HCT116 (cell line): ENCODE measurements around the gene SIDT1. TPM values are rescaled to one million over a fixed set of nuclear protein-coding genes. Genes with fewer than 3 reads are reported as not detected.

Source experiments
- ATAC-seq: fragments of 200-7000 bp; cut with Tn5 transposase; 2 replicates; pipeline ENCODE4 v1.9.1; 2020; ENCODE audit warnings: mild to moderate bottlenecking, moderate library complexity
- BruUV-seq: library from RNA; stranded (reverse); fragments of 400-500 nt; replicated peaks from 2 replicates; lab custom pipeline; 2021; lab: Mats Ljungman, UMichigan
- CTCF ChIA-PET: fragments of 300-600 bp; sonication (Branson Sonifier 250); formaldehyde crosslinking; loops from one replicate; lab custom pipeline; 2021; ENCODE audit warnings: antibody characterized with exemption; lab: Charles Lee
- POLR2A ChIA-PET: fragments of 300-600, 350-600 bp; sonication (Branson Sonifier 250); formaldehyde crosslinking; loops from one replicate; lab custom pipeline; 2021; ENCODE audit warnings: antibody characterized with exemption; lab: Charles Lee
- RAD21 ChIA-PET, 2 experiments: fragments of 300-600 bp; sonication (Branson Sonifier 250); formaldehyde crosslinking; loops; one replicate each; lab custom pipeline; 2023; ENCODE audit warnings: low total read pairs in 2 of 2; ENCODE audit not compliant: uncharacterized antibody in 2 of 2, unreplicated experiment in 2 of 2, low non-redundant PET in 1 of 2; lab: Charles Lee
- DNase-seq: peaks from one replicate; pipeline ENCODE4 v3.0.0-alpha.2; 2010; ENCODE audit warnings: low read depth, low spot score
- H2AFZ ChIP-seq: fragments of 200-600 bp; shearing (Covaris generic), sonication (generic); 2 replicates; pipeline ENCODE4 v1.6.1; 2017; ENCODE audit warnings: low read depth, mixed run types, mixed read lengths, antibody characterized with exemption, low read length; ENCODE audit not compliant: poor library complexity, severe bottlenecking
- H3K27ac ChIP-seq: 2 replicates; pipeline ENCODE4 v1.5.1; 2012; ENCODE audit warnings: low read depth, low read length
- H3K27me3 ChIP-seq: fragments of 200-600 bp; sonication (generic); 2 replicates; pipeline ENCODE4 v1.6.1; 2016; ENCODE audit warnings: mixed run types, low read length, mixed read lengths; ENCODE audit not compliant: insufficient read depth
- H3K36me3 ChIP-seq, 2 experiments: fragments of 200-500 bp in 1 of 2; fragments of 200-600 bp in 1 of 2; sonication (Bioruptor generic) in 1 of 2; sonication (generic) in 1 of 2; 2 replicates each; pipeline versions ENCODE4 v1.5.1 to v1.6.1; 2014 to 2016; ENCODE audit warnings: low read length in 2 of 2, inconsistent platforms in 1 of 2, mixed read lengths in 1 of 2, mixed run types in 1 of 2; ENCODE audit not compliant: insufficient read depth in 2 of 2, control insufficient read depth in 1 of 2
- H3K4me1 ChIP-seq, 2 experiments: fragments of 200-600 bp in 1 of 2; sonication (generic) in 1 of 2; 2 replicates each; pipeline versions ENCODE4 v1.5.1 to v1.6.1; 2012 to 2017; ENCODE audit warnings: low read length in 2 of 2, inconsistent platforms in 1 of 2, mild to moderate bottlenecking in 1 of 2, mixed read lengths in 1 of 2, mixed run types in 1 of 2, moderate library complexity in 1 of 2; ENCODE audit not compliant: insufficient read depth in 2 of 2, control insufficient read depth in 1 of 2
- H3K4me2 ChIP-seq: fragments of 200-600 bp; sonication (generic); 2 replicates; pipeline ENCODE4 v1.6.1; 2017; ENCODE audit warnings: mixed run types, low read length, mixed read lengths
- H3K4me3 ChIP-seq, 2 experiments: fragments of 200-600 bp in 1 of 2; sonication (generic) in 1 of 2; replicated peaks in 1 of 2; 2 replicates each; pipeline ENCODE4 v1.5.1; 2011 to 2016; ENCODE audit warnings: low read length in 2 of 2, control low read depth in 1 of 2, low read depth in 1 of 2, mild to moderate bottlenecking in 1 of 2, mixed read lengths in 1 of 2, mixed run types in 1 of 2
- H3K79me2 ChIP-seq: fragments of 200-600 bp; sonication (generic); 2 replicates; pipeline ENCODE4 v1.6.1; 2017; ENCODE audit warnings: mild to moderate bottlenecking, mixed run types, low read length, moderate library complexity, mixed read lengths; ENCODE audit not compliant: insufficient read depth
- H3K9ac ChIP-seq: fragments of 200-600 bp; sonication (generic); 2 replicates; pipeline ENCODE4 v1.6.1; 2016; ENCODE audit warnings: low read length, mixed read lengths
- H3K9me2 ChIP-seq: fragments of 200-600 bp; sonication (generic), shearing (Covaris generic); 2 replicates; pipeline ENCODE4 v1.6.1; 2017; ENCODE audit warnings: mixed run types, mild to moderate bottlenecking, moderate library complexity; ENCODE audit not compliant: insufficient read depth
- H3K9me3 ChIP-seq, 2 experiments: fragments of 200-500 bp in 1 of 2; fragments of 200-600 bp in 1 of 2; sonication (Bioruptor generic) in 1 of 2; sonication (generic) in 1 of 2; 2 replicates each; pipeline ENCODE4 v1.6.1; 2014 to 2017; ENCODE audit warnings: low read length in 2 of 2, mixed read lengths in 2 of 2, inconsistent platforms in 1 of 2, low read depth in 1 of 2, mild to moderate bottlenecking in 1 of 2, mixed run types in 1 of 2, moderate library complexity in 1 of 2; ENCODE audit not compliant: control insufficient read depth in 1 of 2, insufficient read depth in 1 of 2
- H4K20me1 ChIP-seq: fragments of 200-600 bp; sonication (generic), shearing (Covaris generic); 2 replicates; pipeline ENCODE4 v1.6.1; 2017; ENCODE audit warnings: mixed run types, mild to moderate bottlenecking, moderate library complexity; ENCODE audit not compliant: insufficient read depth
- ATF3 ChIP-seq: IDR thresholded peaks from 2 replicates; pipeline ENCODE4 v1.6.1; 2012
- CEBPB ChIP-seq: IDR thresholded peaks from 2 replicates; pipeline ENCODE4 v1.6.1; 2012; ENCODE audit warnings: low read depth
- CTCF ChIP-seq, 3 experiments: fragments of 200-600 bp in 1 of 3; sonication (generic) in 1 of 3; IDR thresholded peaks in 2 of 3; conservative IDR thresholded peaks in 1 of 3; 2 replicates each; pipeline ENCODE4 v1.5.1; 2012 to 2017; ENCODE audit warnings: low read depth in 2 of 3, low read length in 2 of 3, antibody characterized with exemption in 1 of 3, borderline replicate concordance in 1 of 3, control low read depth in 1 of 3, mild to moderate bottlenecking in 1 of 3, mixed read lengths in 1 of 3, mixed run types in 1 of 3, moderate library complexity in 1 of 3; ENCODE audit not compliant: insufficient read depth in 1 of 3
- EGR1 ChIP-seq: IDR thresholded peaks from 2 replicates; pipeline ENCODE4 v1.6.1; 2012; ENCODE audit warnings: low read depth
- EZH2 ChIP-seq: fragments of 200-600 bp; sonication (generic); IDR thresholded peaks from 2 replicates; pipeline ENCODE4 v1.6.1; 2017; ENCODE audit warnings: antibody characterized with exemption, mixed run types
- FOSL1 ChIP-seq: IDR thresholded peaks from 2 replicates; pipeline ENCODE4 v1.6.1; 2012; ENCODE audit warnings: low read depth
- JUND ChIP-seq: IDR thresholded peaks from 2 replicates; pipeline ENCODE4 v1.6.1; 2012
- MAX ChIP-seq: IDR thresholded peaks from 2 replicates; pipeline ENCODE4 v1.6.1; 2012
- POLR2AphosphoS5 ChIP-seq: IDR thresholded peaks from 2 replicates; pipeline ENCODE4 v1.6.1; 2011; ENCODE audit warnings: mild to moderate bottlenecking, low read depth, low read length, moderate library complexity
- RAD21 ChIP-seq: IDR thresholded peaks from 2 replicates; pipeline ENCODE4 v1.6.1; 2012; ENCODE audit warnings: low read depth, mild to moderate bottlenecking
- REST ChIP-seq: IDR thresholded peaks from 2 replicates; pipeline ENCODE4 v1.6.1; 2012; ENCODE audit warnings: low read depth
- SIN3A ChIP-seq: IDR thresholded peaks from 2 replicates; pipeline ENCODE4 v1.6.1; 2012; ENCODE audit warnings: low read depth
- SP1 ChIP-seq: IDR thresholded peaks from 2 replicates; pipeline ENCODE4 v1.6.1; 2012; ENCODE audit warnings: low read depth
- YY1 ChIP-seq: IDR thresholded peaks from 2 replicates; pipeline ENCODE4 v1.6.1; 2011; ENCODE audit warnings: low read length, low read depth, moderate library complexity, mild to moderate bottlenecking; ENCODE audit not compliant: insufficient replicate concordance; ENCODE audit errors: extremely low read depth
- ZFX ChIP-seq: fragments of 450-650 bp; IDR thresholded peaks from 2 replicates; pipeline ENCODE4 v1.6.1; 2017
- intact Hi-C: fragments of 100-400 bp; cut with micrococcal nuclease; formaldehyde crosslinking; loops from 2 replicates; pipeline ENCODE4 v1.10.0; 2022
- total RNA-seq: library from RNA; stranded (reverse); gene quantifications from one replicate; pipeline ENCODE4 v1.2.1, GENCODE V29; 2021; ENCODE audit not compliant: unreplicated experiment

The SIDT1 gene
- total RNA-seq, 1 experiment from 2014 or later, result not detected

GRCh38 chr3:113606539-113607218, 74.3 kb downstream of the SIDT1 start:
- H3K4me1 ChIP-seq, result no peaks in the 10 kb centered on the region
- no peaks in the 10 kb centered on the region for H3K9me2 ChIP-seq
- H3K79me2 ChIP-seq, result no peaks in the 10 kb centered on the region
- H3K27ac ChIP-seq, result no peak overlapping the region
- TF ChIP-seq EZH2, result no peak
- no peak for TF ChIP-seq SIN3A
- TF ChIP-seq ATF3, result no peak
- TF ChIP-seq JUND, result no peak
- TF ChIP-seq CEBPB, result no peak
- TF ChIP-seq CTCF (IDR thresholded peaks at IDR 0.05 in 2 of 3, conservative IDR thresholded peaks at IDR 0.05 in 1 of 3; ENCODE audit: borderline replicate concordance in 1 of 3, insufficient read depth in 1 of 3, low read depth in 2 of 3, low read length in 2 of 3), result no peak
- TF ChIP-seq, all 23 proteins: peak for 0
- DNase-seq, result no peak
- ChIA-PET RAD21 (no interaction called here), POLR2A (no interaction called here), CTCF (interaction anchor here (1.2 kb wide), 1 partner anchor 29 kb away, joined by 3 read pairs; no protein-coding TSS in a partner anchor)
- no peaks in the 10 kb centered on the region for H4K20me1 ChIP-seq
- no peak overlapping the region for H2AFZ ChIP-seq
- no peaks in the 10 kb centered on the region for H3K36me3 ChIP-seq
- ATAC-seq, result no peak
- H3K9me3 ChIP-seq, result no peaks in the 10 kb centered on the region
- no peak overlapping the region for H3K9ac ChIP-seq
- H3K4me3 ChIP-seq, result no peak overlapping the region
- no peaks in the 10 kb centered on the region for H3K27me3 ChIP-seq
- BruUV-seq, result no TSS peak
- intact Hi-C loops, result no loop called here
- no peak overlapping the region for H3K4me2 ChIP-seq

GRCh38 chr3:113607219-113607596, 74.9 kb downstream of the SIDT1 start:
- no peaks in the 10 kb centered on the region for H3K9me2 ChIP-seq
- ATAC-seq (no peak), DNase-seq (no peak)
- H3K4me3 ChIP-seq, result no peak overlapping the region
- intact Hi-C loops, result no loop called here
- H3K9ac ChIP-seq, result no peak overlapping the region
- no peaks in the 10 kb centered on the region for H4K20me1 ChIP-seq
- H3K9me3 ChIP-seq, result no peaks in the 10 kb centered on the region
- no peaks in the 10 kb centered on the region for H3K36me3 ChIP-seq
- ChIA-PET RAD21 (no interaction called here), CTCF (no interaction called here), POLR2A (no interaction called here)
- H3K27ac ChIP-seq, result no peak overlapping the region
- H3K4me1 ChIP-seq, result no peaks in the 10 kb centered on the region
- no peaks in the 10 kb centered on the region for H3K27me3 ChIP-seq
- no peaks in the 10 kb centered on the region for H3K79me2 ChIP-seq
- BruUV-seq, result no TSS peak
- no peak overlapping the region for H2AFZ ChIP-seq
- no peak overlapping the region for H3K4me2 ChIP-seq
- TF ChIP-seq RAD21, result no peak
- no peak for TF ChIP-seq POLR2AphosphoS5
- TF ChIP-seq ATF3, result no peak
- TF ChIP-seq CEBPB, result no peak
- no peak for TF ChIP-seq SP1
- TF ChIP-seq FOSL1, result no peak
- TF ChIP-seq MAX, result no peak
- no peak for TF ChIP-seq REST
- no peak for TF ChIP-seq EGR1
- no peak for TF ChIP-seq YY1
- no peak for TF ChIP-seq ZFX
